Inflammatory macrophage treated with lipopolysaccharide for 4 hours (primary cell): Measurements from ENCODE around the gene LRRIQ3.
A peak's percentile ranks its signal among the peaks of the same experiment; 100 is the strongest.

Experiments
- DNase-seq: peaks from one replicate; pipeline ENCODE4 v3.0.0-alpha.2; 2020

LRRIQ3 gene

GRCh38 chr1:74107394-74107793, 90.6 kb downstream of the LRRIQ3 start:
- DNase-seq: no peak

DNA sequence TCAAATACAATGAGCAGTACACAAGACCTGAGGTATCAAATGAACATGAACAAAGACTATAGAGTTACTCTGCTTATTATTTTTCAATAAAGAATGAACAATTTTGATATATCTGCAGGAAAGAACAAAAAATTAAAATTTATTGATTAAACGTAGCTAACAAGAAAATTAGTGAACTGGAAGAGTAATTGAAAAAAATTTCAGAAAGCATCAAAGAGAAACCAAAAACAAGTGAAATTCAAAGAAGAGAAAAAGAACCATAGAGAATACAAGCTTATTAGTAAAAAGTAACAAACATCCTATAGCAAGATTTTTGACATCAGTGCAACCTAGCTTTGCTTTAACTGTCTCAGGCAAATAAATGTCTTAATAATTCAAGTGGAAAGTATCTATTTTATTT, 106.6 kb downstream of the LRRIQ3 start:
- no peak for DNase-seq

DNA sequence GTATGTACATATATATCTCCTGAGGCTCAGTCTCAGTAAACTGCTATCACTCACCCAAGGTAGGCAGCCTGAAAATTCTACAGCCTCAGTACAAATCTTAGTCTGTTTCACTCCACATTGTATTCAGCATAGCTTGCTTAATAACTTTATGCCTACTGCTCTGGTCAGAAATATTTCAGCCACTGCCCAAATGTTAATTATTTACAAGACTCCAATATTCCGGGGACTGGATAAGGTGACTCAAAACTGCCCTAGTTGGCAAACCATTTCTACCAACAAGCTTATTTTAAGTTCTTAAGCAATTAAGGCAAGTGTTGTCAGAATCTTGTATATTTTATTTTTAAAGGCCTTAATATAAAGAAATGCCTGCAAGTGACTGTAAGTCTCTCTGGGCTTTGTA, 114.8 kb downstream of the LRRIQ3 start:
- DNase-seq: no peak

GRCh38 chr1:74065081-74065480, 132.9 kb downstream of the LRRIQ3 start:
- no peak for DNase-seq

- no peak for DNase-seq
Observed at GRCh38 chr1:74057719-74058118, 140.3 kb downstream of the LRRIQ3 start.

DNA sequence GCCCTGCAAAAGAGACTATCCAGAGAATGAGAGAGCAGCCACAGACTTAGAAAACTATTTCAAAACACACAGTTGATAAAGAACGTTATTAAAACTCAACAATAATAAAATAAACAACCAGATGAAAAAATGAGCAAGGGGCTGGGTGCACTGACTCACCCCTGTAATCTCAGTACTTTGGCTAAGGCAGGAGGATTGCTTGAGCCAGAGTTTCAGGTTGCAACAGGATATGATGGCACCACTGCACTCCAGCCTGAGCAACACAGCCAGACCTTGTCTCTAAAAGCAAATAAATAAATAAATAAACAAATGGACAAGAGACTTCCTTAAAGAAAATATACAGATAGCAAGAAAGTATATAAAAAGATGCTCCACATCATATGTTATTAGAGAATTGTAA, 144.6 kb downstream of the LRRIQ3 start:
- DNase-seq: no peak

GRCh38 chr1:74050386-74050785, 147.6 kb downstream of the LRRIQ3 start:
- no peak for DNase-seq

DNA sequence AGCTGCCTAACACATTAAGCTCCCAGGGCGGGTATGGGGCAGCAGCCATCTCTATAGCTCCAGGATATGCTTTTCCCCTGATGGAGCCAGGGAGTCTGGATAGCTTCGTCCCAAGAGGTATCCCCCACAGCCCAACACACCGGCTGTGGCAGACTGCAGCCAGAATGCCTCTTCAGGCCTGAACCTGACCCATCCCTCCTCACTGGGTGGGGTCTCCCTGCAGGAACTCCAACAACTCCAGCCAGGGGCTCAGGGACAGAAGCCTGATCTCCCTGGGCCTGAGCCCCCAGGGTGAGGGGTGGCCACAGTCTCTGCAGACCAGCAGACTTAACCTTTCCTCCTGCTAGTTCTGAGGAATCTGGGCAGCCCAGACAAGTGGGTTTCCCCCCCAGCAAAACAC, 159.9 kb downstream of the LRRIQ3 start:
- DNase-seq: no peak

DNA sequence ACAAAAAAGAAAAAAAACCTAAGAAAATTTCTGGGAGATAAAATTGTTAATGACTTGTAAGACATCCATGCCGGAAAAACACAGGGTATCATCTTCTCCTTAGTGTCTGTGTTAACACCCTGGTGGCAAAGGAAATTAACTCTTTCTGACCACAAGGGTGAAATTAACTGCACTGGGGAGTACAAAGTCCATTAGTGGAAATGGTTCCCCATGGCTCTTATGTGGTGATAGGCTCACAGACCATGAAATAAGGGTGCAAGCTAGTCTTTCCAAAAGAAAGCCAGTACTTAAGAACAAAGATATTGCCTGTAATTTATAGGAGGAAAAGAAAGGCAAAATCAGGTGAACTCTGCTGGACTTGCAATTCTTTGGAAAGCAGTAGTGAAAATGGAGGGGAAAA, 185.4 kb downstream of the LRRIQ3 start:
- DNase-seq: no peak

DNA sequence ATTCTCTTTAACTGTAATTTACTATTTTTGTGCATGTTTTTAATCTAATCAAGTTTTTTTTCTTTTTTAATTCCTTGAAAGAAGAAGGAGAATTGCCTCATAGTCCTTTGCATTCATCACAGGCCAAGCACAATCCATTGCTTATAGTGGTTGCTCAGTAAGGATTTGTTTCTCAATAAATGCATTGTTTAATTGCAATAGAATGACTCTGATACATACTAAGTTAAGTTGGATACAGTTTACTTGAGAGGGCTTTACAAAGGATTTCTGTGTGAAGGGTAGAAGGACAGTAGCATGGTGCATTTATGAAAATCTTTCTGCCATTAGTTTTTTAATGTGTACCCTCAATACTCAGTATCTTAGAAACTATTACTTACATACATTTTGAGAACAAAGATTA, 186.2 kb downstream of the LRRIQ3 start:
- no peak for DNase-seq

GRCh38 chr1:74010206-74010605, 187.8 kb downstream of the LRRIQ3 start:
- no peak for DNase-seq

DNA sequence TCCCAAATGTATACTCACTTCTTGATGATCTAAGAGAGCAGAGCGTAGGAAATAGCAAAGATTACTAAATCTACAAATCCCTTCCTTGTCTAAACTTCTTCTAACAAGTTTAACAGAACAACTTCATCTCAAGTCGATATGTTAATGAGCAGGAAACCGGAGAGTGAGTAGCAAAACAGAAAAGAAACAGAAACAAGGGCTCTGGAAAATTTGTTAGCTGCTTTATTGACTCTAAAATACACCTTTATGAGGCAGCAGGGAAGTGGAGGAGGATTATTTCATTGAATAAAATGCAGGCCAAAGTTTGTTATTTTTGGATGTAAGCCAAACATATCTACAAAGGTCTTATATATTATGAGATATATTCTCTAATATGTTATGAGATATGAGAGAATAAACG, 192.4 kb downstream of the LRRIQ3 start:
- no peak for DNase-seq

DNA sequence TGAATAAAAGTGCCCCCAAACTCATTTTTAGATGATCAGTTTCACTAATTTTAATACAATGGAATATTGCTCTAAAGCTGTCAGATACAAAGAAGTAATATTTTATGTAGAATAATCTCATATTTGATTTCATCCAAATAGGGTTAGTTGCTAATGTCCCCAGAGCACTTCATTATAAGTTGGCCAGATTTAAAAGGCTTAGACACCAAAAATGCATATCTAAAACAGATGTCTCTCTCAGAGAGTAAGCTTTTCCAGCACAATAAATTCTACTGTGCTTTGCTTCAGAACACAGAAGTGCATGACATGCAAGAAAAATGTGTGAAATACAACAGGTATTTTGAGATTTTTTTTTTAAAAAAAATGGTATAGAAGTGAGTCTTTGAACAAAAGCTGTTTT, 194.2 kb downstream of the LRRIQ3 start:
- no peak for DNase-seq

DNA sequence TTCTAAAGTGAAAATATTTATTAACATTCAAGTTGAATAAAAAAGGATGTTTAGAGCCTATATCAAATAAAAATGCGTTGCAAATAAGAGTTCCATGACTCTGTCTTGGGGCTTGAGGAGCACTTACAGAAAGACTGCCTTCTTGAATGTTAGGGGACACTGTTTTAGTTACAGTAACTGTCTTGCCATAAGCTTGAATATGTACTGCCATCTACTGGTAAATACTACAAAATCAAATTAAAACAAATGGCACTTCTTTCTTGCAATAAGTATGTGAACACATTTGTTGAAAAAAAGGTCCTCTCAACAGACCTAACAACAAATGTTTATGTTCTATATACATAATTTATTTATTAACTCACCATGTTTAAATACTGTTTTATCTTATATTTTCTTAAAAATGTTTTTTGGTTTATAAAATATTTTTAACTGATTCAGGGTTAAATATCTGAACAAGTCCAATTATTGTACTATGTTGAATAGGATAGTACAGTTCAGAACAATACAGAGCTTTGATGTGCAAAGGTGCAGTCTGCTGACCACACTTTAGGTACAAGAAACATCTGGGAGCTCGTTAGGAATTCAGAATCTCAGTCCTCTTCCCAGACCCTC, 199.5 kb downstream of the LRRIQ3 start:
- peak; percentile 21 for DNase-seq

- no peak for DNase-seq
Observed at GRCh38 chr1:73980324-73981040, 217.5 kb downstream of the LRRIQ3 start.

DNA sequence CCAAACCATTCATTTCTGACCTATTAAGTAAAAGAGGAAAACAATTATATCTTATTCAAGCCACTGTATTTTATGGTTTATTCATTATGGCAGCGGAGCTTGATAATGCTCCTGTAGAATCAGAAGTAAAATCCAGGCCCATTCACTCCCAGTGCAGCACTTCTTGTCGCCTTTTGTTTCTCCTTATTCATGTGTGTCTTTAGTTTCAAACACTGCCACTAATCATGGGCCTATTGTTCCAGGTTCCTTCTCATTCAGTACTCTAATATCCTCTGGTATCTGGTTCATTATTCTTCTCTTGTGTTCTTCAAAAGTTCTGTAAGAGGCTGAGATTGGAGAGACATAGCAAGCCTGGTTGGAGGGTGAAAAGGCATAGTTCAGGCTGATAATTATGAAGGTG, 218.3 kb downstream of the LRRIQ3 start:
- no peak for DNase-seq

DNA sequence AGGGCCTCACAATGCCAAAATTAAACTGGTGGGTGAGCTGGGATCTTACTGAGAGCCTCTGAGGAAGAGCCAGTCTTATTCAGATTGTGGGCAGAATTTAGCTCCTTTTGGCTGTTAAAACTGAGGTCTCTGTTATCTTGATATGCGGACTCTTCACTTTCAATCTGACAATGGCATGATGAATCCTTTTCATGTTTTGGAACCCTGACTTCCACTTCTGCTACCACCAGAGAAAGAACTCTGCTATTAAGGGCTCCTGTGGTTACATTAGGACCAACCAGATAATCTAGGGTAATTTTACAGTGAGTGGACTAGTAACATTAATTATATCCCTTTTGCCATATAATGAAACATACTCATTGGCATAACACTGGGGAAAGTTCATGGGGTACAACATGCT, 219.0 kb downstream of the LRRIQ3 start:
- DNase-seq: no peak
